A673 (cell line): ENCODE measurements around the gene PMS2. TPM values are rescaled to one million over a fixed set of nuclear protein-coding genes. Genes with fewer than 3 reads are reported as not detected.

ENCODE experiments used
- BruUV-seq: library from RNA; stranded (reverse); fragments of 400-500 nt; replicated peaks from 2 replicates; lab custom pipeline; 2021; lab: Mats Ljungman, UMichigan
- CTCF ChIA-PET: fragments of 300-600 bp; sonication (Branson Sonifier 250); formaldehyde crosslinking; loops from one replicate; lab custom pipeline; 2022; ENCODE audit warnings: antibody characterized with exemption; lab: Charles Lee
- POLR2A ChIA-PET: fragments of 300-600 bp; sonication (Branson Sonifier 250); formaldehyde crosslinking; loops from one replicate; lab custom pipeline; 2022; ENCODE audit warnings: antibody characterized with exemption; ENCODE audit not compliant: low non-redundant PET; lab: Charles Lee
- DNase-seq: peaks from one replicate; pipeline ENCODE4 v3.0.0-alpha.2; 2015; ENCODE audit warnings: low spot score
- H3K27ac ChIP-seq: fragments of 200-600 bp; sonication (generic); 2 replicates; pipeline ENCODE4 v1.5.1; 2016; ENCODE audit warnings: mixed run types, low read depth, mild to moderate bottlenecking, mixed read lengths, antibody characterized with exemption, low read length; ENCODE audit not compliant: poor library complexity, severe bottlenecking
- H3K27me3 ChIP-seq: fragments of 200-600 bp; sonication (generic); replicated peaks from 2 replicates; pipeline ENCODE4 v1.6.1; 2017; ENCODE audit warnings: mixed run types, low read depth, mild to moderate bottlenecking, mixed read lengths, antibody characterized with exemption, low read length; ENCODE audit not compliant: insufficient read depth, poor library complexity
- H3K36me3 ChIP-seq: fragments of 200-600 bp; sonication (generic); 2 replicates; pipeline ENCODE4 v1.6.1; 2016; ENCODE audit warnings: mixed run types, mild to moderate bottlenecking, mixed read lengths, antibody characterized with exemption, low read length; ENCODE audit not compliant: insufficient read depth, poor library complexity, severe bottlenecking
- H3K4me1 ChIP-seq: fragments of 200-600 bp; sonication (generic); 2 replicates; pipeline ENCODE4 v1.6.1; 2017; ENCODE audit warnings: mixed run types, mild to moderate bottlenecking, mixed read lengths, antibody characterized with exemption, low read length; ENCODE audit not compliant: insufficient read depth, poor library complexity, severe bottlenecking
- H3K4me3 ChIP-seq: fragments of 200-600 bp; sonication (generic); 2 replicates; pipeline ENCODE4 v1.5.1; 2016; ENCODE audit warnings: low read depth, mixed run types, mild to moderate bottlenecking, mixed read lengths, low read length; ENCODE audit not compliant: poor library complexity, severe bottlenecking
- H3K9me3 ChIP-seq: fragments of 200-600 bp; sonication (generic); 2 replicates; pipeline ENCODE4 v1.6.1; 2016; ENCODE audit warnings: mixed run types, low read depth, mild to moderate bottlenecking, mixed read lengths, antibody characterized with exemption, low read length; ENCODE audit not compliant: poor library complexity, severe bottlenecking
- CTCF ChIP-seq: fragments of 300-800, 200-600 bp; sonication (generic); conservative IDR thresholded peaks from 2 replicates; pipeline ENCODE4 v1.5.1; 2017; ENCODE audit warnings: low read depth, mild to moderate bottlenecking, antibody characterized with exemption, low read length, moderate library complexity, mixed read lengths
- EZH2 ChIP-seq: fragments of 200-600 bp; sonication (generic); IDR thresholded peaks from 2 replicates; pipeline ENCODE4 v1.6.1; 2017; ENCODE audit warnings: borderline replicate concordance, low read depth, mild to moderate bottlenecking, mixed read lengths, antibody characterized with exemption, low read length; ENCODE audit not compliant: poor library complexity, severe bottlenecking
- intact Hi-C: fragments of 100-400 bp; cut with micrococcal nuclease; formaldehyde crosslinking; loops from one replicate; pipeline ENCODE4 v1.10.0; 2022; ENCODE audit not compliant: unreplicated experiment
- total RNA-seq: library from RNA; stranded (reverse); gene quantifications from 2 replicates; pipeline ENCODE4 v1.2.3, GENCODE V29; 2021

Gene PMS2
- total RNA-seq, 1 experiment from 2014 or later: 14.6 TPM

- Histone ChIP-seq H3K27me3 (no peaks in the 10 kb centered on the region), H3K4me3 (no peak within 1 kb of the TSS), H3K27ac (no peak within 1 kb of the TSS), H3K4me1 (no peaks in the 10 kb centered on the region), H3K9me3 (no peaks in the 10 kb centered on the region), H3K36me3 (peaks cover 52% of the 10 kb centered on the region)
- intact Hi-C loops: no loop called here
- no TSS peak for BruUV-seq
- CTCF ChIA-PET: no interaction called here
- no peak for DNase-seq
- POLR2A ChIA-PET: no interaction called here
- no peak for TF ChIP-seq EZH2
- no peak for TF ChIP-seq CTCF
Observed at GRCh38 chr7:6030988-6031387, 22.1 kb upstream of the PMS2 start, which contains the start of gene ANKRD61. ANKRD61 (plus strand) TSS chr7:6031376; CDS start chr7:6031376, 0 bp downstream.

- no peaks in the 10 kb centered on the region for H3K9me3 ChIP-seq
- no peak overlapping the region for H3K4me3 ChIP-seq
- BruUV-seq: no TSS peak
- TF ChIP-seq EZH2 (no peak), CTCF (no peak)
- DNase-seq: no peak
- H3K36me3 ChIP-seq: peaks cover 60% of the 10 kb centered on the region
- no peaks in the 10 kb centered on the region for H3K27me3 ChIP-seq
- ChIA-PET CTCF (no interaction called here), POLR2A (no interaction called here)
- H3K27ac ChIP-seq: no peak overlapping the region
- H3K4me1 ChIP-seq: no peaks in the 10 kb centered on the region
- intact Hi-C loops: no loop called here
Observed at GRCh38 chr7:6028563-6028962, 19.7 kb upstream of the PMS2 start.

- ChIA-PET POLR2A (no interaction called here), CTCF (no interaction called here)
- H3K4me1 ChIP-seq: no peaks in the 10 kb centered on the region
- no peak for DNase-seq
- intact Hi-C loops: no loop called here
- no peaks in the 10 kb centered on the region for H3K27me3 ChIP-seq
- TF ChIP-seq CTCF (no peak), EZH2 (no peak)
- H3K4me3 ChIP-seq: no peak overlapping the region
- H3K9me3 ChIP-seq: no peaks in the 10 kb centered on the region
- no peak overlapping the region for H3K27ac ChIP-seq
- H3K36me3 ChIP-seq: peaks cover 62% of the 10 kb centered on the region
- no TSS peak for BruUV-seq
Observed at GRCh38 chr7:6027806-6028365, 19.0 kb upstream of the PMS2 start.
